ENCODE measurements around the gene CYB5RL.

GRCh38 chr1:54186056-54186455 is 13.8 kb downstream of the CYB5RL start:
- TF ChIP-seq NR3C1 (CRISPR knock-in tag; conservative IDR thresholded peaks at IDR 0.05; ENCODE audit: low read depth) (no peak), NFE2L1 (CRISPR knock-in tag; IDR thresholded peaks at IDR 0.05) (no peak), FOXP1 (CRISPR knock-in tag; IDR thresholded peaks at IDR 0.05; ENCODE audit: borderline replicate concordance) (no peak), CTCF (IDR thresholded peaks at IDR 0.05) (no peak), GABPB1 (CRISPR knock-in tag; IDR thresholded peaks at IDR 0.05) (no peak), USF1 (CRISPR knock-in tag; IDR thresholded peaks at IDR 0.05) (no peak), ZBTB21 (CRISPR knock-in tag; IDR thresholded peaks at IDR 0.05; ENCODE audit: borderline replicate concordance) (no peak), MXD4 (CRISPR knock-in tag; IDR thresholded peaks at IDR 0.05; ENCODE audit: borderline replicate concordance) (no peak), SP1 (CRISPR knock-in tag; conservative IDR thresholded peaks at IDR 0.05) (no peak), CBFB (CRISPR knock-in tag; IDR thresholded peaks at IDR 0.05; ENCODE audit: low read depth) (no peak), AFF4 (CRISPR knock-in tag; IDR thresholded peaks at IDR 0.05; ENCODE audit: borderline replicate concordance) (no peak), TP53 (CRISPR knock-in tag; IDR thresholded peaks at IDR 0.05) (no peak)

Measured in WTC11 (cell line).